Measurements from ENCODE around the gene SMAD3. TPM values are rescaled to one million over a fixed set of nuclear protein-coding genes. Genes with fewer than 3 reads are reported as not detected.
A peak's percentile ranks its signal among the peaks of the same experiment; 100 is the strongest.

The SMAD3 gene
- total RNA-seq, 1 experiment from 2014 or later, result 89.2 TPM

DNA sequence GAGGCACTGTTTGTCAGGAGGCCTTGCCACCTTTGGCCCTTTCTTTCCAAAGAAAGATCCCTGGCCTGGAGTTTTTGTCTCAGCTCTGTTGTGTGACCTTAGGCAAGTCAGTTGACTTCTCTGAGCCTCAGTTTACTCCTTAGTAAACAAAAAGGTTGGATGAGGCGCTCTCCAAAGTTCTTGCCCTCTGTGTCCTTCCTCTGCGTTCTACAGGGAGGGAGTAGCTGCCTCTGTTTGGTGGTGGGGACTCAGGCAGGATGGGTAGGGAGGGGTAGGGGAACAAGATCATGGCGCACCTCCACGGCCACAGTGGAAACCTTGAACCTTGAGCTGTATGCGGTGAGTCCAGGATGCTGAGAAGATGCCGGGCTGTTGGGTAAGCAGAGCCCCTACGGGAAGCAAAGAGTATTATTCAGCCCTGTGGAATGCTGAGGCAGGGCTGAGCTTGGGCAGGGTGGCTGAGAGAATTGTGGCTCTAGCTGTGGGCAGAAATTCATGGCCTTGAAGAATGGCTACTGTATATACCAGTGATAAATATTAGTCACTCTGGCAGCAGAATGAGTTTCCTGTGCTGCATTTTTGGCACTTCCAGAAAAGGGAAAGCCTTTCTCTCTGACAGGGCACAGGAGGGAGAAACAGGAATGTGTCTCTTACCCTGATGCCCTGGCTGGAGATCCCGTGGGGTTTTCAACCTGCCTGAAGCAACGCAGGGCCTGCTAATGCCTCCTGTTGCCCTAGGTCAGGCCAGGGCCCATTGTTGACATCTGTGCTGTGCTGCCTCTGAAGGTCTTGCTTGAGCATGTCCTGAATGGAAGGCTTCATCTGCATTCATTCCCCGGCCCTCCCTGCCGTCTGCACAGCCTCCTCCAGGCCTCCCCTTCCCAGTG is 39.9 kb downstream of the SMAD3 start:
- no peaks in the 10 kb centered on the region for H4K20me1 ChIP-seq (ENCODE audit: insufficient read depth)
- no TSS peak for BruUV-seq (replicated peaks)
- ChIA-PET CTCF (interaction anchor here (1.0 to 1.5 kb wide), 5 partner anchors 25 to 198 kb away, joined by 3 to 6 read pairs (median 3); no protein-coding TSS in a partner anchor), RAD21 (ENCODE audit: low non-redundant PET in 1 of 2, low total read pairs in 2 of 2, uncharacterized antibody in 2 of 2, unreplicated experiment in 2 of 2) (interaction anchor here (0.7 to 1.1 kb wide), 4 partner anchors 38 to 159 kb away, joined by 3 to 5 read pairs (median 3); no protein-coding TSS in a partner anchor), POLR2A (interaction anchor here (1.0 to 3.0 kb wide), 7 partner anchors 14 to 56 kb away, joined by 3 to 23 read pairs (median 4); no protein-coding TSS in a partner anchor)
- H2AFZ ChIP-seq (ENCODE audit: low read depth, low read length, poor library complexity, severe bottlenecking), result no peak overlapping the region
- no peak for TF ChIP-seq CEBPB (IDR thresholded peaks at IDR 0.05; ENCODE audit: low read depth)
- TF ChIP-seq RAD21 (IDR thresholded peaks at IDR 0.05; ENCODE audit: low read depth), result no peak
- no peak for TF ChIP-seq FOSL1 (IDR thresholded peaks at IDR 0.05; ENCODE audit: low read depth)
- TF ChIP-seq POLR2AphosphoS5 (IDR thresholded peaks at IDR 0.05; ENCODE audit: low read depth, low read length), result peak; percentile 64
- TF ChIP-seq, protein P1, sequence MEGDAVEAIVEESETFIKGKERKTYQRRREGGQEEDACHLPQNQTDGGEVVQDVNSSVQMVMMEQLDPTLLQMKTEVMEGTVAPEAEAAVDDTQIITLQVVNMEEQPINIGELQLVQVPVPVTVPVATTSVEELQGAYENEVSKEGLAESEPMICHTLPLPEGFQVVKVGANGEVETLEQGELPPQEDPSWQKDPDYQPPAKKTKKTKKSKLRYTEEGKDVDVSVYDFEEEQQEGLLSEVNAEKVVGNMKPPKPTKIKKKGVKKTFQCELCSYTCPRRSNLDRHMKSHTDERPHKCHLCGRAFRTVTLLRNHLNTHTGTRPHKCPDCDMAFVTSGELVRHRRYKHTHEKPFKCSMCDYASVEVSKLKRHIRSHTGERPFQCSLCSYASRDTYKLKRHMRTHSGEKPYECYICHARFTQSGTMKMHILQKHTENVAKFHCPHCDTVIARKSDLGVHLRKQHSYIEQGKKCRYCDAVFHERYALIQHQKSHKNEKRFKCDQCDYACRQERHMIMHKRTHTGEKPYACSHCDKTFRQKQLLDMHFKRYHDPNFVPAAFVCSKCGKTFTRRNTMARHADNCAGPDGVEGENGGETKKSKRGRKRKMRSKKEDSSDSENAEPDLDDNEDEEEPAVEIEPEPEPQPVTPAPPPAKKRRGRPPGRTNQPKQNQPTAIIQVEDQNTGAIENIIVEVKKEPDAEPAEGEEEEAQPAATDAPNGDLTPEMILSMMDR (IDR thresholded peaks at IDR 0.05 in 2 of 3, conservative IDR thresholded peaks at IDR 0.05 in 1 of 3; ENCODE audit: borderline replicate concordance in 1 of 3, insufficient read depth in 1 of 3, low read depth in 2 of 3, low read length in 2 of 3), result no peak
- TF ChIP-seq SP1 (IDR thresholded peaks at IDR 0.05; ENCODE audit: low read depth), result no peak
- TF ChIP-seq, protein P2, sequence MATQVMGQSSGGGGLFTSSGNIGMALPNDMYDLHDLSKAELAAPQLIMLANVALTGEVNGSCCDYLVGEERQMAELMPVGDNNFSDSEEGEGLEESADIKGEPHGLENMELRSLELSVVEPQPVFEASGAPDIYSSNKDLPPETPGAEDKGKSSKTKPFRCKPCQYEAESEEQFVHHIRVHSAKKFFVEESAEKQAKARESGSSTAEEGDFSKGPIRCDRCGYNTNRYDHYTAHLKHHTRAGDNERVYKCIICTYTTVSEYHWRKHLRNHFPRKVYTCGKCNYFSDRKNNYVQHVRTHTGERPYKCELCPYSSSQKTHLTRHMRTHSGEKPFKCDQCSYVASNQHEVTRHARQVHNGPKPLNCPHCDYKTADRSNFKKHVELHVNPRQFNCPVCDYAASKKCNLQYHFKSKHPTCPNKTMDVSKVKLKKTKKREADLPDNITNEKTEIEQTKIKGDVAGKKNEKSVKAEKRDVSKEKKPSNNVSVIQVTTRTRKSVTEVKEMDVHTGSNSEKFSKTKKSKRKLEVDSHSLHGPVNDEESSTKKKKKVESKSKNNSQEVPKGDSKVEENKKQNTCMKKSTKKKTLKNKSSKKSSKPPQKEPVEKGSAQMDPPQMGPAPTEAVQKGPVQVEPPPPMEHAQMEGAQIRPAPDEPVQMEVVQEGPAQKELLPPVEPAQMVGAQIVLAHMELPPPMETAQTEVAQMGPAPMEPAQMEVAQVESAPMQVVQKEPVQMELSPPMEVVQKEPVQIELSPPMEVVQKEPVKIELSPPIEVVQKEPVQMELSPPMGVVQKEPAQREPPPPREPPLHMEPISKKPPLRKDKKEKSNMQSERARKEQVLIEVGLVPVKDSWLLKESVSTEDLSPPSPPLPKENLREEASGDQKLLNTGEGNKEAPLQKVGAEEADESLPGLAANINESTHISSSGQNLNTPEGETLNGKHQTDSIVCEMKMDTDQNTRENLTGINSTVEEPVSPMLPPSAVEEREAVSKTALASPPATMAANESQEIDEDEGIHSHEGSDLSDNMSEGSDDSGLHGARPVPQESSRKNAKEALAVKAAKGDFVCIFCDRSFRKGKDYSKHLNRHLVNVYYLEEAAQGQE (IDR thresholded peaks at IDR 0.05; ENCODE audit: low read depth), result no peak
- TF ChIP-seq ZFX (IDR thresholded peaks at IDR 0.05), result peak; percentile 53; the same call in 1 of the 2 replicates
- TF ChIP-seq EZH2 (IDR thresholded peaks at IDR 0.05), result no peak
- peak; percentile 70 for TF ChIP-seq TCF7L2 (IDR thresholded peaks at IDR 0.05; ENCODE audit: borderline replicate concordance, extremely low read depth, insufficient read depth, insufficient read length)
- TF ChIP-seq SIN3A (IDR thresholded peaks at IDR 0.05; ENCODE audit: low read depth), result no peak
- TF ChIP-seq, protein P3, sequence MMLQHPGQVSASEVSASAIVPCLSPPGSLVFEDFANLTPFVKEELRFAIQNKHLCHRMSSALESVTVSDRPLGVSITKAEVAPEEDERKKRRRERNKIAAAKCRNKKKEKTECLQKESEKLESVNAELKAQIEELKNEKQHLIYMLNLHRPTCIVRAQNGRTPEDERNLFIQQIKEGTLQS (IDR thresholded peaks at IDR 0.05), result no peak
- TF ChIP-seq CBX3 (IDR thresholded peaks at IDR 0.05; ENCODE audit: low read depth), result no peak
- no peak for TF ChIP-seq ZNF274 (IDR thresholded peaks at IDR 0.05; ENCODE audit: low read depth, low read length)
- no peak for TF ChIP-seq JUND (IDR thresholded peaks at IDR 0.05)
- no peak for TF ChIP-seq POLR2A (IDR thresholded peaks at IDR 0.05; ENCODE audit: borderline replicate concordance, extremely low read depth, insufficient read depth, insufficient read length)
- no peaks in the 10 kb centered on the region for H3K27me3 ChIP-seq (ENCODE audit: insufficient read depth, low read length)
- peak overlapping the region; percentile 92 for H3K27ac ChIP-seq (ENCODE audit: low read depth, low read length)
- DNase-seq (ENCODE audit: low read depth, low spot score) (peak; percentile 90), ATAC-seq (peak; percentile 67)
- peaks cover 95% of the 10 kb centered on the region for H3K79me2 ChIP-seq (ENCODE audit: insufficient read depth, low read length)
- H3K9me2 ChIP-seq (ENCODE audit: insufficient read depth), result no peaks in the 10 kb centered on the region
- peaks cover 80 to 97% of the 10 kb centered on the region in 2 experiments for H3K4me1 ChIP-seq (ENCODE audit: control insufficient read depth in 1 of 2, insufficient read depth in 2 of 2, low read length in 2 of 2)
- intact Hi-C loops (cut with micrococcal nuclease), result loop anchor here (1.0 to 10.0 kb wide), 2 partner anchors 64 to 199 kb away; no protein-coding TSS in a partner anchor
- H3K4me2 ChIP-seq (ENCODE audit: low read length), result peak overlapping the region; percentile 73
- H3K36me3 ChIP-seq (ENCODE audit: control insufficient read depth in 1 of 2, insufficient read depth in 2 of 2, low read length in 2 of 2), result peaks cover 0 to 8% of the 10 kb centered on the region in 2 experiments; a peak in 2 of 4 replicates
- peak overlapping the region in 1 of 2 experiments; percentile 23; a peak in 2 of 4 replicates for H3K4me3 ChIP-seq (replicated peaks in 1 of 2; ENCODE audit: low read depth in 1 of 2, low read length in 2 of 2)
- H3K9ac ChIP-seq (ENCODE audit: low read length), result peak overlapping the region; percentile 76
- no peaks in the 10 kb centered on the region for H3K9me3 ChIP-seq (ENCODE audit: control insufficient read depth in 1 of 2, insufficient read depth in 1 of 2, low read depth in 1 of 2, low read length in 2 of 2)
